GM18507 (cell line): Measurements from ENCODE around the gene RPL18.
A peak's percentile ranks its signal among the peaks of the same experiment; 100 is the strongest.
"Not testable (repeated sequence)": the region's sequence is repeated elsewhere in the genome, so short reads cannot be mapped to it uniquely, and the experiment has no call there.

Experiments used
- DNase-seq: peaks from one replicate; pipeline ENCODE4 v3.0.0; 2011; ENCODE audit warnings: low read depth; ENCODE audit not compliant: insufficient read length; ENCODE audit errors: extremely low spot score
- FAIRE-seq: peaks from 2 replicates; lab custom pipeline; 2011; peaks lifted over from hg19 to GRCh38; lab: Jason Lieb, UNC

Gene RPL18

DNA sequence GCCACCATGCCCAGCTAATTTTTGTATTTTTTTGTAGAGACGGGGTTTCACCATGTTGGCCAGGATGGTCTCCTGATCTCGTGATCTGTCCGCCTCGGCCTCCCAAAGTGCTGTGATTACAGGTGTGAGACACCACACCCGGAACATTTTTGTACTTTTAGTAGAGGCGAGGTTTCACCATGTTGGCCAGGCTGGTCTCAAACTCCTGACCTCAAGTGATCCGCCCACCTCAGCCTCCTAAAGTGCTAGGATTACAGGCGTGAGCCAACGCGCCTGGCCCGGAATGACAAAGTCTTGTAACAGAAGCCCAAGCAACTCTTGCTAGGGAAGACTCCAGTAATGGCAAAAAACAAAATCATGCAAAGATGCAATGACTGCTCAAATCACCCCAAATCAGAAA, 13.3 kb upstream of the RPL18 start:
- FAIRE-seq, DNase-seq: not testable (repeated sequence)

DNA sequence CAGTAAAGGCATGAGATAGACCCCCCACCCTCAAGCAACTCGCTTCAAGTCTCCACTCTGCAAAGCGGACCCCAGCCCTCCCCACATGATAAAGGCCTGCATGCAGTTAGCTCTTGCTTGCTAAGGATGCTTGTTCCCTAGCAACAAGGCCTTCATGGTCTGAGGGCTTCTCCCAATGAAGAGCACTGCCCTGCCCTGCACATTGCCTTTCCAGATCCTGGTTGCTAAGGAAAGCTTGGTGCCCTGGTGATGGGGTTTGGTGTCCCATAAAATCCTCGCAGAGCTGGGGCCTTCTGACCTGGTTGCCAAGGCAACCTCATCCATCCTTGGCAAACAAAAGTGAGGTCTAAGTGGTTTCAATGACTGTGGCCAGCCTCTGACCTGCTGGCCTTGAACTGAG, 12.2 kb upstream of the RPL18 start:
- FAIRE-seq (no peak), DNase-seq (no peak)

DNA sequence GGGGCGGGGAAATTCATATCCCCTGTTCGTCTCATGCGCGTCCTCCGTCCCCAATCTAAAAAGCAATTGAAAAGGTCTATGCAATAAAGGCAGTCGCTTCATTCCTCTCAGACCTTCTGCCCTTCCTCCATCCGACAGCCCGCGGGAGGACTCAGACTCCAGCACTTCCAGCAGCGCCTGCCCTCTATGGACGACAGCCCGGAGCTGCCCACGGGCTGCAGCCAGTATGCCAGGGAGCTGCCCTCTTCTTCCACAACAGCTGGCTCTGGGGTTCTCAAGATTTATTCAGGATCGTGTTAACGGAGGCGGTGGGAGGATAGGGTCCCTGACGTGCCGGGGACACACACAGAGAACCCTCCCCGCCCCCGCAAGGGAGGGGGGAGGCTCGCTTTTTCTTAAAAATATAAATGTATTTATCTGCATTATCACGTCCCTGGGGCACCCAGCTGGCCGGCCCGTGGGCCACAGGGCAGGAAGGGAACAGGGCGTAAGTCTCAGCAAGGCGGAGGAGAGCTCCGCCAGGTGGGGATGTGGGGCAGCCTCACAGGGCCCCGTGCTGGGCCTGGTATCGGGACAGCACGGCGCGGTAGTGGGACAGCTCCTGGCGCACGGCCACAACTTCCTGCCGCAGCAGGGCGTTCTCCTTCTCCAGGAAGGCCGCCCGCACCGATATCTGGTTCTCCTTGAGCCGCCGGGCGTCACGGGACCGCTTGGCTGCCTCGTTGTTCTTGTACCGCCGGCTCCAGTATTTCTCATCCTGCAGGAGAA, 11.5 kb upstream of the RPL18 start:
- DNase-seq, result no peak
- no peak for FAIRE-seq

DNA sequence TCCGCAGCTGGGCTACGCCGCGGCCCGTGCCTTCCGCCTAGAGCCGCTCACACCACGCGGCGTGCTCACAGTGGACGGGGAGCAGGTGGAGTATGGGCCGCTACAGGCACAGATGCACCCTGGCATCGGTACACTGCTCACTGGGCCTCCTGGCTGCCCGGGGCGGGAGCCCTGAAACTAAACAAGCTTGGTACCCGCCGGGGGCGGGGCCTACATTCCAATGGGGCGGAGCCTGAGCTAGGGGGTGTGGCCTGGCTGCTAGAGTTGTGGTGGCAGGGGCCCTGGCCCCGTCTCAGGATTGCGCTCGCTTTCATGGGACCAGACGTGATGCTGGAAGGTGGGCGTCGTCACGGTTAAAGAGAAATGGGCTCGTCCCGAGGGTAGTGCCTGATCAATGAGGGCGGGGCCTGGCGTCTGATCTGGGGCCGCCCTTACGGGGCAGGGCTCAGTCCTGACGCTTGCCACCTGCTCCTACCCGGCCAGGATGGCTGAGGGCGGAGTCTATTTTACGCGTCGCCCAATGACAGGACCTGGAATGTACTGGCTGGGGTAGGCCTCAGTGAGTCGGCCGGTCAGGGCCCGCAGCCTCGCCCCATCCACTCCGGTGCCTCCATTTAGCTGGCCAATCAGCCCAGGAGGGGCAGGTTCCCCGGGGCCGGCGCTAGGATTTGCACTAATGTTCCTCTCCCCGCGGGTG, 10.8 kb upstream of the RPL18 start:
- no peak for FAIRE-seq

DNA sequence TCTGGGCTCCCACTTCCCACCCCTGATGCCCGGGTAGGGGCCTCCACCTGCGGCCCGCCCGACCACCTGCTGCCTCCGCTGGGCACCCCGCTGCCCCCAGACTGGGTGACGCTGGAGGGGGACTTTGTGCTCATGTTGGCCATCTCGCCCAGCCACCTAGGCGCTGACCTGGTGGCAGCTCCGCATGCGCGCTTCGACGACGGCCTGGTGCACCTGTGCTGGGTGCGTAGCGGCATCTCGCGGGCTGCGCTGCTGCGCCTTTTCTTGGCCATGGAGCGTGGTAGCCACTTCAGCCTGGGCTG, 10.3 kb upstream of the RPL18 start:
- no peak for DNase-seq
- FAIRE-seq, result no peak

More for the DNA sequence above, 10.8 kb upstream of the RPL18 start:
- DNase-seq, result no peak

DNA sequence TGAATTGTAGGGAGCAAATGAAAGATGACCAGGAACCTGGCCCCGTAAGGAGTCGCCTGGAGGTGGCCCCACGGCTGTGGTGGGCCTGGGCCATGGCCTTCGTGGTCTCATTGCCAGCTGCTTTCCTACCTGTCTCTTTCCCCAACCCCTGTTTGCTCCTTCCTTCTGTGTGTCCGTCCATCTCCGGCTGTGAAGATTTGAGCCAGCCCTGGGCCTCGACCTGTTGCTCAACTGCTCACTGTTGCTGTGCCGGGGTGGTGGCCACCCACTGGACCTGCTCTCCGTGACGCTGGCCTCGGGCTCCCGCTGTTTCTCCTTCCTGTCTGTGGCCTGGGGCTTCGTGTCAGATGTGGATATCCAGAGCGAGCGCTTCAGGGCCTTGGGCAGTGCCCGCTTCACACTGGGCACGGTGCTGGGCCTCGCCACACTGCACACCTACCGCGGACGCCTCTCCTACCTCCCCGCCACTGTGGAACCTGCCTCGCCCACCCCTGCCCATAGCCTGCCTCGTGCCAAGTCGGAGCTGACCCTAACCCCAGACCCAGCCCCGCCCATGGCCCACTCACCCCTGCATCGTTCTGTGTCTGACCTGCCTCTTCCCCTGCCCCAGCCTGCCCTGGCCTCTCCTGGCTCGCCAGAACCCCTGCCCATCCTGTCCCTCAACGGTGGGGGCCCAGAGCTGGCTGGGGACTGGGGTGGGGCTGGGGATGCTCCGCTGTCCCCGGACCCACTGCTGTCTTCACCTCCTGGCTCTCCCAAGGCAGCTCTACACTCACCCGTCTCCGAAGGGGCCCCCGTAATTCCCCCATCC, 9.7 kb upstream of the RPL18 start:
- no peak for FAIRE-seq
- no peak for DNase-seq

DNA sequence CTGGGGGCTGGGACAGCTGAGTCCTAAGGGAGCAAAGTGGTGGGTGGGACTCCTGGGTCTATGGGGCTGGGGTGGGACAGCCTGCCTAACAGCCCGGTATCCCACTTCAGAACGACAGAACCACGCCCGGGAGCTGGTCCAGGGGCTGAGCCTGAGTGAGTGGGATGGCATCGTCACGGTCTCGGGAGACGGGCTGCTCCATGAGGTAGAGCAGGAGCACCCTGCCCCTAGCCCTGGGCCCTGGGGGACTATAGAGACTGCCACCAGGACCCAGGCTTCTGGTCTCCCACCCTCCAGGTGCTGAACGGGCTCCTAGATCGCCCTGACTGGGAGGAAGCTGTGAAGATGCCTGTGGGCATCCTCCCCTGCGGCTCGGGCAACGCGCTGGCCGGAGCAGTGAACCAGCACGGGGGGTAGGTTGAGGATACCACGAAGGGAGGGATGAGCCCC, 8.9 kb upstream of the RPL18 start:
- DNase-seq (no peak), FAIRE-seq (no peak)

DNA sequence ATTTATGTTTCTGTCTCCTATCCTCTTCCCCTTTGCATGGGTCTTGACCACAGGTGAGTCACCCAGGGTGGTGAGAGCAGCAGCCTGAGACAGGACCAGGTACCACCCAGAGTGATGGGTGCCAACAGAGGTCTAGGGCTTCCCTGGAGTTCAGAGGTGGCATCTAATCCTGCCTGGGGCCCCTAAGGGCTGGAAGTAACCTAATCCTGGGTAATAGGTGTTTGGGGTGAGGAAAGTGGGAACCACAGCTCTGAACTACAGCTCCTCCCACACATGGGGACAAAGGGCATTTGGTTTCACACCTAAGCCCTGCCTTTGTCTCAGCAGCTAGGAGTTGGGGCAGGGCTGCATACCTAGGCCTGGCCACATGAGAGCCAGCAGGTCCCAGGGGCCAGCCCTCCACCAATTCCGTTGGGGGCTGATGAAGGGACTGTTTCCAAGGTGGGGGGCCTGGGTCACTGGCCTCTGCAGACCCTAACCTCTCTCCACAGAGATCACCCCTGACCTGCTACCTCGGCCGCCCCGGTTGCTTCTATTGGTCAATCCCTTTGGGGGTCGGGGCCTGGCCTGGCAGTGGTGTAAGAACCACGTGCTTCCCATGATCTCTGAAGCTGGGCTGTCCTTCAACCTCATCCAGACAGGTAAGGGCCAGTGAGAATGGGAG, 8.4 kb upstream of the RPL18 start:
- no peak for FAIRE-seq
- DNase-seq, result no peak

DNA sequence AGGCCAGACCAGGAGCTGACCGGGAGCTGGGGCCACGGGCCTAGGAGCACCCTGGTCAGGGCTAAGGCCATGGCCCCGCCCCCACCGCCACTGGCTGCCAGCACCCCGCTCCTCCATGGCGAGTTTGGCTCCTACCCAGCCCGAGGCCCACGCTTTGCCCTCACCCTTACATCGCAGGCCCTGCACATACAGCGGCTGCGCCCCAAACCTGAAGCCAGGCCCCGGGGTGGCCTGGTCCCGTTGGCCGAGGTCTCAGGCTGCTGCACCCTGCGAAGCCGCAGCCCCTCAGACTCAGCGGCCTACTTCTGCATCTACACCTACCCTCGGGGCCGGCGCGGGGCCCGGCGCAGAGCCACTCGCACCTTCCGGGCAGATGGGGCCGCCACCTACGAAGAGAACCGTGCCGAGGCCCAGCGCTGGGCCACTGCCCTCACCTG, 6.9 kb upstream of the RPL18 start:
- FAIRE-seq, result no peak
- DNase-seq, result no peak

DNA sequence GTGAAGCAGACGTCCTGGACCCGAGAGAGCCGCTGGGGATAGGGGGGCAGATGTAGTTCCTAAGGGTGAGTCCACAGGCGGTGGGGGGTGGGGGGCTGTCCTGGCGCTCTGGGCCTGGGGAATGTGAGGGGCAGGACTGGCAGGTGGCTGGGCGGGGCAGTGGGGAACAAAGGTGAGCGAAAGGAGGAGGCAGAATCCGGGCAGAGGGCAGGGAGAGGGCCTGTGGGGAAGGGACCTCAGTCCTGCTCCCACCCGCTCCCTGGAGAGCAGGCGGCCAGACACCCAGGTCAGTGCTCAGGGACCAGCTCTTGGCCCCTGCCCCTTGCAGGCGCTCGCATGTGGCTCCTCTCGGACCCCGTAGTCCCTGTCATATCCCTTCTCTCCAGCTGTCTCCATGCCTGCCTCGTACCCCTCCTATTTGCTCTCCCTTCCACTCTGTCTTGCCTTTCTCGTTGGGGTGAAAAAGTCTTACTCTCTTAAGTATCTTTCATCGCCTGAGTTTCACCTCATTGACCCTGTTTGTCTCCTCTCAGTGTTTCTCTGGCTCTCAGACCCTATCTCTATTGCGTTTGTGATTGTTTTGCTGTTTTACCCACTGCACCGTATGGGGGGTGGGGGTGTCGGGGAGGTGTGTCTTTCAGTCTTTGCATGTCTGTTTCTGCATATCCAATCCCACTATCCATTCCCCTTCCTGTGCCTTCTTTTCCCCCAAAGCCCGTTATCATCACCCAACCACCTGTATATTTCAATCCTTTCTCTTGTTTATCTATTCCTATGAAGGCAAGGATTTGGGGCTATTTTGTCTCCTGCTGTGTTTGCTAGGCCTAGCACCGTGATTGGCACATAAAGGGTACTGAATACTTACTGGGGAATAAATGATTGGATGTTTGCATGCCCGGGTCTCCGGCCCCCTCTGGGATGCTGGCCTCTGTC, 6.1 kb upstream of the RPL18 start:
- no peak for DNase-seq
- no peak for FAIRE-seq

DNA sequence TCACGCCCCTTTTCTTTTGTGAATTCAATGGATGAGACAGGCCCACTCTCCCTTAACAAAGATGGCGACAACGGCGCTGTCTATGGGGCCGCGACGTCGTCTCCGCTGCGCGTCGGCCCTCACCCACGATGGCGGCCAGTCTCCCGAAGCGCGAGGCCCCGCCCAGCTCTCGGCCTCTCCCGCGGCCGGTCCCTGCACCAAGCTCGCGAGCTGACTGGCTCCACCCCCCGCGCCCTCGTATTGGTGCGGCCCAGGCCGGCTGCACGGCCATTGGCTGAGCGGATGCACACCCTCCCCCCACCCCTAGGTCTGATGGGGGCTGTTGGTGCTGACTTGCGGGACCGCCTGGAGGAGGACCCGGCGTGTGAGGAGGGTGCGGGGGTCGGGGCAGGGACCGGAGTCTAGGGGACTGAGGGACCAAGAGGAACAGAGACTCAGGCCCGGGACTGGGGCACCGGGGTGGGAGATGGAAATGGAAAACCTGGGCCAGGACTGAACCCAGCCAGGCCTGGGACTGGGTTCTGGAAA, 5.2 kb upstream of the RPL18 start:
- DNase-seq, result peak; percentile 86

DNA sequence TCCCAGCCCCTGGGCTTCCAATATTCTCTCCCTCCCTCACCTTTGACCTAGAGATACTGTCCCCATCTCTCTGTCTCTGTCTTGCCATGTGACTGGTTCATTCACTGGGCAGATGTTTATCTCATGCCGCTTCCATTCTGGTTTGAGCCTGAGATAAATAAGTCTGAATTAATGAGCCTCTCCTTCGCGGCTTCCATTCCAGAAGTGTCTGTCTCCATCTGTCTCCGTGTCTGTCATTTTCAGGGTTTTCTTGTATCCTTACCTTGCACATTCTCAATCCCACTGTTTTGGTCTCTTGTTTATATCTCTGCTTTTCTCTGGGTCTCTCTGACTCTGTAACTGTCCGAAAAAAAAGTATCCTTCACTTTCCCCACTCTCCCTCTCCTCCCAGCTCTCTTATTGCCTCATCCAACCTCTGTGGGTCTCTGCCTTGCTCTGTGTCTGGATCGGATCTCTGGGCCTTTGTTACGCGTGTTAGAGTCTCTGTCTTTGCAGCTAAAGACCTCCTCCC, 4.6 kb upstream of the RPL18 start:
- FAIRE-seq, result no peak

More for the DNA sequence above, 5.2 kb upstream of the RPL18 start:
- FAIRE-seq, result peak; percentile 97

DNA sequence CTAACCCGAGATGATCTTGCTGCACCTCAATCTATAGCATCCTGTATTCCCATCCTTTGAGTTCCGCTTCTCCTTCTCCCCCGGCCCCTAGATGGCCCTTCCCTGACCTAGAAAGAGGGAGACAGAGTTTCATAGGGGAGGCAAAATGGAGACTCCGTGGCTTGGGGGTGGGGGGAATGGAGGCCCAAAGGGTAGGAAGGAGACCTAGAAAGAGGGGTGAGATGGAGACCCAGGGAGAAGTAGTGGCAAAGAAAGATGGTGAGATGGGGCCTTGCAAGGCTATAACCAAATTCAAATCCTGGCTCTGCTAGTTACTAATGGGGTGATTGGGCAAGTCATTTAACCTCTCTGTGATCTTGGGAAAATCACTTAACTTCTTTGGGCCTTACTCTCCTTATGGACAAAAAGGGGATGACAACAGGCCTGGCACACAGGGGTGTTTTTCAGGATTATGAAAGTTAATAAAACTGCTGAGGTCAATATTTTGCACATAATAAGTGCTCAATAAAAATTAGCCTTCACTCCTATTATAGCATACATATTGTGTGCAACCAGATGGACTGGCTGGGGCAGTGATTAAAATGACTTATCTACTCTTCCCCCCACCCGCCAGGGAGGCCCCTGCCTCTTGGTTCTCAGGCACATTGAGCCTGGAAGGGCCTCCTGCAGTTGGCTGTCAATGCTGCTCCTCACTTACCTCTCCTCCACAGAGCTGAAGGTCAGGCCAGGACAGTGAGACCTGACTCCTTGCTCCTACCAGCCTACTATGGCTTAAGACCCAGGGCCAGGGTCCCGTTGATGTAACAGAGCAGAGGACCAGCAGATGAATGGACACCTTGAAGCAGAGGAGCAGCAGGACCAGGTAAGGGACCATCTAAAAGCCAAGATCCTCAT, 961 bp upstream of the RPL18 start:
- no peak for DNase-seq
- no peak for FAIRE-seq

More for the DNA sequence above, 4.6 kb upstream of the RPL18 start:
- no peak for DNase-seq

DNA sequence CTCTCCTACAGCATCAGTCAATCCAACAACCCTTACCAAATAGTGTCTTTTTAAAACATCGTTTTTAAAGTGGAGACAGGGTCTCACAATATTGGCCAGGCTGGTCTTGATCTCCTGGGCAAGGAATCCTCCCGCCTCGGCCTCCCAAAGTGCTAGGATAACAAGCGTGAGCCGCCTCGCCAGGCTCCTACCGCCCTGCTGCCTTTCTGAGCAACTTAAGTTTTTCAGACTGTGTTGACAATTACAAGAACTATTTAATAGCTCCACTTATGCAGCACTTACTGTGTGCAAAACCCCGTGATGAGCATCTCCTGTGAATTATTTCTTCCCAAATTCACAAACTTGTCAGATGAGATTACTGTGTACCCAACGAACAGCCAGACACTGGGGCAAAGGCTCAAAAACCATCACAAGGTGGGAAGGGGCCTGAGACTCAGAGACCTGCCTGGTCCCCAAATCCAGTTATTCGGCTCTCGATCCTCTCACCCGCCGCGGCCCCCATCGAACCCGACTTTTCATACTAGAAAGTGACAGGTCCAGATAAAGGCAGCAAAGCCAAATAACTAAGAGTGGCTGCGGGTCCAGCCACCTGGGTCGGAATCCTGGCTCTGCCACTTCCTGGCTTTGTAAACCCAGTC, 581 bp downstream of the RPL18 start:
- no peak for FAIRE-seq
- DNase-seq, result no peak

DNA sequence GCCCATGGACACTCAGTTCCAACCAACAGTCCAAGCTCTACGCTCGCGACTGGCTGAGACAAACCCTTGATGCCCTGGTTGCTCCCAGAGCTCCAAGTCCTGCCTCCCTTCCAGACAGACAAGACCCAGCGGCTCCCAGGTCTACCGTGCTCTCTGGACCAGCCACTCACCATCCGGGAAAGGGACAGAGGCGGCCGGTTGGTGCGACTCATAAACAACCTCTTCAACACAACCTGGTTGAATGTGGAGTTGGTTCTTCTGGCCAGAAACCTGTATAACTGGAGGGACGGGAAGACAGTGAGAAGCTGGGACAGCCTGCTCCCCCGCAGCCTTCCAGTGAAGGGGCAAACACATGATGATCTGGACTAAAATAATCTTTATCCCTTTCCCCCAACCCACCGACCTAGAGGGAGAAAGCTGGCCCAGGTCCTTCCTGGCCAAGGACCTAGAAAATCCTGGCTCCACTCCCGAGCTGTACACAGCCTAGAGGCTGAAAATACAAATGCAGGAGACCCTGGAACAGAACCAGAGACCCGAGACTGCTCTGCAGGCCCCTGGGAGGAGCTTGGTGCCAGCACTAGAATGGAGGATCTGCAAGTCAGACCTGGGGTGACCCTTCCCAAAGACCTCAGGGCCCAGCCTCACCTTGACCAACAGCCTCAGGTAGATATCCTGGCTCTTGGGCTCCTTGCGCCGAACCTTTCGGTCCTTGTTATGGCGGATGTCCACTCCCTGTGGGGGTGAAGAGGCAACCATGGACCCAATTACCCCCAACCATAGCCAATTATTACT, 1.6 kb downstream of the RPL18 start:
- FAIRE-seq, result no peak
- no peak for DNase-seq

DNA sequence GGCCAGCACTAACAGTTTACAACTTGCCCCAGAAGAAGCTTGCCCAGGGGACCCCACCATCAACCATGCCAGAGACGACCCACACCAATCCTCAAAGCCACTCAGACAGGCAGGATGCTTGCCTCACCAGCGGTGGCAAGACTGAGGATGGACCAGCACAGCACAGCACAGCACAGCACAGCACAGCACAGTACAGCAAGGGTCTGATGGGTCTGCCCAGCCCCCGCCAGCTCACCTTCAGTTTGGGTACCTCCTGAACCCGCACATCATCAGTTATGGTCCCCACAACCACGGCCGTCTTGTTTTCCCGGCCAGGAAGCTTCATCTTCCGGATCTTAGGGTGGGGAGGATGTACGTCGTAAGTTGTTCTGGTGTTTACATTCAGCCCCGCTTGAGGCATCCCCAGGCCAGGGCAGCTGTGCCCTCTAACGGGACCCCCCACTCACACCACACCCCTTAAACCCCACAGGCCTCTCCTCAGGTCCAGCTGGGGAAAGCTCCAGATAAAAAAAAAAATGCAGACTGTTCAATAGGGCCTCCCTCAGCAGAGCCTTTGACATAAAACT, 2.4 kb downstream of the RPL18 start:
- DNase-seq (no peak), FAIRE-seq (no peak)
